ENCODE measurements around the gene PLEKHM3.

PLEKHM3 gene

GRCh38 chr2:208025037-208025813 is at the start of gene PLEKHM3:
Gene PLEKHM3 (minus strand): TSS chr2:208025527. CDS start chr2:208001639, 23,888 bp downstream.
- peak; percentile 86 for DNase-seq (ENCODE audit: low spot score)

DNA sequence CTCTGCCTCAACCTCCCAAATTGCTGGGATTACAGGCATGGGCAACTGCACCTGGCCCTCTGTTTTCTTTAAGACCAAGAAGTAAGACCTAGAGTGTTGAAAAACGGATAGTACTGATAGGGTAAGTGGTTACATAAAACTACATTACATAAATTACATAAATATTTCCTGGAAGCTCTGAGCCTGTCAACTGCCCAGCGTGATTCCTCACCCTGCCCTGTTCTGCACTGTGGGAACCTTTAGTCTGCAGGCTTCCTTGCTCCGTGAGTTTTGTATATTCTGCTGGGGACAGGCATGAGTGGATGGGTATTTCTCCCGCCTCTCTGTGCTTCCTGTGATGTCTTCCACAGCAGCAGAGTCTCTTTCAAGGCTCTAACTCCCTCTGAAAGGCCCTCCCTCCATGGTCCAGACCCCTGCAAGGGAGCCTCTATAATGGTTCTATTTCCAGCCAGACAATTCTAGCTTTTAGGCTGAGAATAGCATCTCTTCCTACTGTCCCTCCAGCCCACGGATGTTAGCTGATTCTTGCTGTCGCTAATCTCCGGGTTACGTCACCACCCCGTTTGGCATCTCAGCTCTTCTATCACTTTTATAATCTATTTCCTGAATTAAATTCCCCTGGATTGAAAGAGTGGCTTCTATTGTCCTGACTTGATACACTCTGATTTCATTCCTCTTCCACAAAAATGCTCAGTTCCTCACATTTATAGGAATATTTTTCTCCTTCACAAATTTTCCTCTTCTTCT is 49.5 kb upstream of the PLEKHM3 start:
- DNase-seq (ENCODE audit: low spot score) = no peak

DNA sequence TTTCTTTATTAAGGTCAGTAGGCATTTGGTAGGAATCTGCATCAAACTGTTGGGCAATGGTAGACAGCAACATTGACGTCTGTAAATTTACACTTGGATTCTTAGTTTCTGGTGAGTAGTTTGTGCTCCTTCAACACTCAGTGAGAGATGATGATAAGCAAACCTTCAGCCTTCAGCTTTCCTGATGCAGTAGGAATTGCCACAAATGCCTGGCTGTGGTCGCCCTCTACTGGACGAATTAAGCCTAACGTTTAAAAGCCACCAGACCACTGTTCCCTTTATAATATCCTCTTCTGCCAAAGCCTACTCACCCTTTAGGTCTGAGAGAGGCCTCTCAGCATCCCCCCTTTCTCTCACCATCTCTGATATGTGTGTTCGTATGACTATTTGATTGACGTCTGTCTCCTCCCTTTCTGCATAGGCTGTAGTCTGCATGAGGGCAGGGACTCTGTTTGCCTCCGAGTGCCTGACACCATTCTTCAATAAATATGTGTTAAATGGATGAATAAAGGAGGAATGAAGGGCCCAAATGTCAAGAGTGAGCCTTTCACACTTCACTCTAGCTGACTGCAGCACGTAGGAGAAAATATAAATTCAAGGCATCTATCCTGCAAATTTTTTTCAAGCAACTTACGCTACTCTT is 47.0 kb upstream of the PLEKHM3 start:
- DNase-seq (ENCODE audit: low spot score) = peak; percentile 71

- no peak for DNase-seq (ENCODE audit: low spot score)
Observed at GRCh38 chr2:208069186-208069585, 43.9 kb upstream of the PLEKHM3 start.

DNA sequence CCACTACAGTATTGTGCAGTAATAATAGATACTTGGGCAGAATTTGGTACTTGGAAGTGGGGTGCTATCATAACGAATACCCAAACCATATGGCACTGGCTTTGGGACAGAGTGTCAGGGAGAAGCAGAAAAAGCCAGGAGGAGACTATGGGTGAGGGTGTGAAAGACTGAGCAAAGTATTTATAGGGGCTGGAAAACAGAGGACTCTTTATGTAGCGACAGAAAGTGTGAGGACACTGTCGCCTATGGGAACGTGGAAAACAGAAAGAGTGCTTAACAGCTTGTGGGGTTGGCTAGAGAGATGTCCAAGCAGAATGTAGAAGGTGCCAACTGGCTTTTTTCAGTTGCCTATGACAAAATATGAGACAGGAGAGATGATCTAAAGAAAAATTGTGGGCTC is 40.7 kb upstream of the PLEKHM3 start:
- DNase-seq (ENCODE audit: low spot score) = no peak

- no peak for DNase-seq (ENCODE audit: low spot score)
Observed at GRCh38 chr2:208065476-208065875, 40.1 kb upstream of the PLEKHM3 start.

- DNase-seq (ENCODE audit: low spot score) = no peak
Observed at GRCh38 chr2:208064220-208064961, 39.1 kb upstream of the PLEKHM3 start.

- DNase-seq (ENCODE audit: low spot score) = no peak
Observed at GRCh38 chr2:208062961-208063360, 37.6 kb upstream of the PLEKHM3 start.

GRCh38 chr2:208062113-208062512 is 36.8 kb upstream of the PLEKHM3 start:
- DNase-seq (ENCODE audit: low spot score) = peak; percentile 31

- no peak for DNase-seq (ENCODE audit: low spot score)
Observed at GRCh38 chr2:208057108-208057507, 31.8 kb upstream of the PLEKHM3 start.

DNA sequence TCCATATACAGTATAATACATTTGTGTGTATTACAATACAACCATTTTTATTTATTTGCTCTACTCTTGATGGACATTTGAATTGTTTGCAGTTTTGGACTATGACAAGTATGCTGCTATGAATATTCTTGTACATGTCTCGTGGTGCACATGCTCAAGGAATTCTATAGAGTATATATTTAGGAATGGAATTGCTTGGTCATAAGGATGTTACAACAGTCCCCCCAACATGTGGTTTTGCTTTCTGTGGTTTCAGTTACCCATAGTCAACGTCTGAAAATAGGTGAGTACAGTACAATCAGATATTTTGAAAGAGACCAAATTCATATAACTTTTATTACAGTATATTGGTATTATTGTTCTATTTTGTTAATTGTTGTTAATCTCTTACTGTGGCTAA is 24.1 kb upstream of the PLEKHM3 start:
- no peak for DNase-seq (ENCODE audit: low spot score)

- DNase-seq (ENCODE audit: low spot score) = no peak
Observed at GRCh38 chr2:208049006-208049405, 23.7 kb upstream of the PLEKHM3 start.

GRCh38 chr2:208047840-208048239 is 22.5 kb upstream of the PLEKHM3 start:
- DNase-seq (ENCODE audit: low spot score) = no peak

DNA sequence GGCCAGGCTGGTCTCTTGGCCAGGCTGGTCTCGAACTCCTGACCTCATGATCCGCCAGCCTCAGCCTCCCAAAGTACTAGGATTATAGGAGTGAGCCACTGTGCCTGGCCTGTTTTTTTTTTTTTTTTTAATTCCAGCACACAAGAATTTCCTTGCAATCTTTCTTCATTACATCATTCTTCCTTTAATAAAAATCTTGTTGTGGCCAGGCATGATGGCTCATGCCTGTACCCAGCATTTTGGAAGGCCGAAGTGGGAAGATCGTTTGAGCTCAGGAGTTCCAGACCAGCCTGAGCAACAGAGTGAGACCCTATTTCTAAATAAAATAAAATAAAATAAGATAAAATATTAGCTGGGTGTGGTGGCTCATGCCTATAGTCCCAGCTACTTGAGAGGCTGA is 21.4 kb upstream of the PLEKHM3 start:
- DNase-seq (ENCODE audit: low spot score) = no peak

- no peak for DNase-seq (ENCODE audit: low spot score)
Observed at GRCh38 chr2:208042450-208042849, 17.1 kb upstream of the PLEKHM3 start.

- no peak for DNase-seq (ENCODE audit: low spot score)
Observed at GRCh38 chr2:208042041-208042440, 16.7 kb upstream of the PLEKHM3 start.

- DNase-seq (ENCODE audit: low spot score) = peak; percentile 45
Observed at GRCh38 chr2:208040199-208041171, 15.2 kb upstream of the PLEKHM3 start.

DNA sequence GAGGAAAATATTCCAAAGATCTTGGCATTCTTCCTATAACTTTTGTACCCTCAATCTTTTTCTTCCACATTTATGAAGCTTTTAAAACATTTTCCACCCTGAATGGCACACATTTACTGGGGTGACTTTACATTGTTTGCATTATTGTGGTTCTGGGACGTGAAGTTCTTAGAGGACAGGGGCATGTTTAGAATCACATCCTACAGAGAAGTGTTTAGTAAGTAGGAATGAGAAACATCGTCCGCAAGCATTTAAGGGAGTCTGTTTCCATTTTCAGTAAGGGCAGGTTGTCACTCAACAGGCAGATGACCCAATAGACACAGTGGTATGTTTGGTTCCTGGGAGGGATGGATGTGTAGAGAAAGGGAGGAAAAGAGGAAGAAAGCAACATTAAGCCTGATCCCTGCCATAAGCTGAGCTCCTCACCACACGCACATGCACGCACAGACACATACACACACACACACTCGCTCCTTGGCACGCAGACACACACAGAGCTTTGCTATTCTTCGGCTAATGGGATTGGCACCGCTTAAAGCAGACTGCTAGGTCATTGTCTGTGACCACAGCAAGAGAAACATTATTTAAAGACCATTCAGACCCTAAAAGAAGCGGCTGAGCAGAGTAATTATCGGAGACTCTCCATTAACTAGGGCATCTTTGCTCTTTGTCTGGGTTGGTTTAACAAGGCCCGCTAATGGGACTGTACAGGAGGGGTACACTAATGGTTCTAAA is 14.2 kb upstream of the PLEKHM3 start:
- DNase-seq (ENCODE audit: low spot score) = no peak

DNA sequence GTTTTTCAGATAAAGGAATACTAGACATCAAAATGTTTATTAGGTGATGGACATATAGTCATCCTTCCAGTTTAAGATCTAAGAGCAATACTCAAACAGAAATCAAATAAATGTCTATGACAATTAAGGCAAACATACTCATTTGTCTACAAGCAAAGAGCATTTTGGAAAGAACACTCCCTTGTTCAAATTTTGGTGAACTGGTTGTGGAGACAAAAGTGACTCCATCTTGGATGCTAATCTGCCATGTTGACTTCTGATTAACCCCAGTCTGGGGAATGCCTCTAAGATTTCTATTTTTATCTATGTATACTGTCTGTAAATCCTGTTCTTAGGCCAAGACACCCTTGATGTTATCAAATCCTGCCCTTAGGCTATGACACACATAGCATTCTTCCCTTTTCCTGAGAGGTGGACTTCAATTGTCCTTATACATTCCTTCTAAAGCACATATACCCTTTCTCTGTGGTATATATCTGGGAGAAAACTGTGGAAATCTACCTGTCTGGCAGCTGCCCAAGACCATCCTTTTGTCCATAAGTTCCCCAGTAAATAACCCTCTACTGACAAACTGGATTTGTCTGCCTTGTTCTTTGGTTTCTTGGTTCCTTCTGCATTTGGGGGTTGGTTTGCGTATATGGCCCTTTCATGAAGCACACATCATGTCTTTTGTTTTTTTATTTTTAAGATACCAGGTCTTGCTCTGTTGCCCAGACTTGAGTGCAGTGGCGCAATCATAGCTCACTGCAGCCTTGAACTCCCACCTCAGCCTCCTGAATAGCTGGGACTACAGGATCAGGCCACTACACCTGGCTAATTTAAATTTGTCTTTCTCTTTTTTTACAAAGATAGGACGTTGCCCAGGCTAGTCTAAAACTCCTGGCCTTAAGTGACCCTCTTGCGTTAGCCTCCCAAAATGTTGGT is 12.5 kb upstream of the PLEKHM3 start:
- no peak for DNase-seq (ENCODE audit: low spot score)
